Spleen (tissue), 11 donors: ENCODE data around the gene ZBED3. TPM values are rescaled to one million over a fixed set of nuclear protein-coding genes. Genes with fewer than 3 reads are reported as not detected.
"Not testable (repeated sequence)": the region's sequence is repeated elsewhere in the genome, so short reads cannot be mapped to it uniquely, and the experiment has no call there.

Experiments
- DNase-seq: peaks from one replicate; pipeline ENCODE4 v3.0.0-alpha.2; 2020
- H3K27ac ChIP-seq, 8 donors: fragments of 200-600 bp; sonication (generic) in 7 of 8; 1 replicate in 4 of 8; 2 replicates in 4 of 8; pipeline versions ENCODE4 v1.5.0 to v1.8.0; 2016 to 2021; ENCODE audit warnings: inconsistent platforms in 4 of 8, mild to moderate bottlenecking in 4 of 8, moderate library complexity in 1 of 8
- H3K27me3 ChIP-seq, 7 donors: fragments of 200-600 bp; sonication (generic) in 6 of 7; replicated peaks in 1 of 7; 1 replicate in 4 of 7; 2 replicates in 3 of 7; pipeline versions ENCODE4 v1.5.0 to v1.8.0; 2016 to 2021; ENCODE audit warnings: inconsistent platforms in 3 of 7, mild to moderate bottlenecking in 1 of 7
- H3K36me3 ChIP-seq, 6 donors: fragments of 200-600 bp; sonication (generic) in 5 of 6; 1 replicate in 4 of 6; 2 replicates in 2 of 6; pipeline versions ENCODE4 v1.5.0 to v1.8.0; 2016 to 2021; ENCODE audit warnings: inconsistent platforms in 2 of 6
- H3K4me1 ChIP-seq, 6 donors: fragments of 200-600 bp; sonication (generic) in 5 of 6; 1 replicate in 3 of 6; 2 replicates in 3 of 6; pipeline versions ENCODE4 v1.5.0 to v1.8.0; 2016 to 2021; ENCODE audit warnings: inconsistent platforms in 3 of 6
- H3K4me3 ChIP-seq, 8 donors: fragments of 200-600 bp; sonication (generic) in 7 of 8; 1 replicate in 4 of 8; 2 replicates in 4 of 8; pipeline versions ENCODE4 v1.5.0 to v1.8.0; 2016 to 2021; ENCODE audit warnings: inconsistent platforms in 4 of 8, mild to moderate bottlenecking in 4 of 8, moderate library complexity in 2 of 8
- H3K9me3 ChIP-seq, 8 donors: fragments of 200-600 bp; sonication (generic) in 7 of 8; 1 replicate in 4 of 8; 2 replicates in 4 of 8; pipeline versions ENCODE4 v1.5.0 to v1.8.0; 2016 to 2021; ENCODE audit warnings: inconsistent platforms in 4 of 8
- CTCF ChIP-seq, 11 experiments: fragments of 200-600 bp in 7 of 11; fragments of 450-650 bp in 4 of 11; sonication (generic) in 4 of 11; IDR thresholded peaks in 8 of 11; conservative IDR thresholded peaks in 3 of 11; 1 replicate in 7 of 11; 2 replicates in 4 of 11; pipeline versions ENCODE4 v1.4.0 to v1.8.0; 2016 to 2021; ENCODE audit warnings: antibody characterized with exemption in 11 of 11, inconsistent platforms in 4 of 11, mild to moderate bottlenecking in 1 of 11
- POLR2A ChIP-seq, 3 donors: fragments of 450-650 bp; IDR thresholded peaks; one replicate each; pipeline ENCODE4 v1.5.1; 2017; ENCODE audit warnings: antibody characterized with exemption in 3 of 3, mild to moderate bottlenecking in 1 of 3
- POLR2AphosphoS5 ChIP-seq, 3 donors: sonication (generic); formaldehyde crosslinking; IDR thresholded peaks; one replicate each; pipeline ENCODE4 v1.5.1; 2017; ENCODE audit warnings: antibody characterized with exemption in 3 of 3
- WGBS, 5 donors: extraction: QIAGEN DNeasy Blood & Tissue Kit in 3 of 5; methylation state at CpG; one replicate each; pipeline versions ENCODE4 v1.1.5 to v1.1.7; 2013 to 2018; 5-methylcytosine and 5-hydroxymethylcytosine counted together
- intact Hi-C: fragments of 100-400 bp; cut with DNase I; formaldehyde crosslinking; loops from one replicate; pipeline ENCODE4 v1.15.0; 2023; ENCODE audit warnings: low total_unique reads
- polyA plus RNA-seq, 3 donors: library from polyadenylated mRNA; stranded (reverse); fragments of 200-250 nt; gene quantifications; one replicate each; pipeline ENCODE4 v1.2.1, GENCODE V29; 2013
- total RNA-seq, 7 donors: library from RNA; depleted of rRNA in 3 of 7; stranded (reverse); fragments of >200 nt in 3 of 7; fragmentation: NEBNext Ultra II Directional in 4 of 7; extraction: Animal tissue kit (Norgen Biotek cat#: 25700) in 4 of 7; gene quantifications; one replicate each; pipeline versions ENCODE4 v1.1.0 to v1.2.1, GENCODE V29; 2016 to 2021
- donor health status: healthy with polysubstance abuse.
- donor health status: DM: no; HTN: no; CAD: no; lungs with moderate emphysema.
- donor health status: DM: no; HTN: no; CAD: no.
- donor health status: Bipolar disorder and iron deficiency.
- donor health status: healthy.
- donor health status: DM: no; HTN: no; CAD: no.
- donor health status: DM: yes; HTN: yes; CAD: no.

Gene ZBED3
- total and polyA plus RNA-seq, 10 donors = 1.6 to 13.8 (median 5.8) TPM

GRCh38 chr5:77120086-77120485 is 33.0 kb upstream of the ZBED3 start:
- WGBS, 5 donors = 91 to 98% (median 95%) methylated on average over 2 of the region's 2 CpGs
- intact Hi-C loops = no loop called here
- no peaks in the 10 kb centered on the region for H3K9me3 ChIP-seq
- TF ChIP-seq POLR2AphosphoS5 (IDR thresholded peaks at IDR 0.05) = no peak
- TF ChIP-seq POLR2A (IDR thresholded peaks at IDR 0.05) = no peak
- TF ChIP-seq CTCF (IDR thresholded peaks at IDR 0.05 in 8 of 11, conservative IDR thresholded peaks at IDR 0.05 in 3 of 11) = no peak
- no peak for DNase-seq
- H3K4me1 ChIP-seq = no peaks in the 10 kb centered on the region
- no peak overlapping the region for H3K27ac ChIP-seq
- H3K27me3 ChIP-seq = no peaks in the 10 kb centered on the region
- peaks cover 0 to 7% (median 0%) of the 10 kb centered on the region in 6 donors for H3K36me3 ChIP-seq
- no peak overlapping the region for H3K4me3 ChIP-seq

GRCh38 chr5:77117161-77117560 is 30.1 kb upstream of the ZBED3 start:
- no peak for DNase-seq
- Histone ChIP-seq H3K4me1 (no peaks in the 10 kb centered on the region), H3K27ac (no peak overlapping the region), H3K4me3 (no peak overlapping the region), H3K36me3 (peaks cover 0 to 7% (median 0%) of the 10 kb centered on the region in 6 donors), H3K9me3 (peaks cover 0 to 8% (median 0%) of the 10 kb centered on the region in 8 donors), H3K27me3 (no peaks in the 10 kb centered on the region)
- 49 to 59% (median 52%) methylated on average over 2 of the region's 2 CpGs for WGBS, 5 donors
- TF ChIP-seq POLR2AphosphoS5 (IDR thresholded peaks at IDR 0.05) (no peak), POLR2A (IDR thresholded peaks at IDR 0.05) (no peak), CTCF (IDR thresholded peaks at IDR 0.05 in 8 of 11, conservative IDR thresholded peaks at IDR 0.05 in 3 of 11) (no peak)
- intact Hi-C loops = no loop called here

GRCh38 chr5:77107035-77107434 is 19.9 kb upstream of the ZBED3 start:
- H3K4me1 ChIP-seq, H3K27me3 ChIP-seq, H3K4me3 ChIP-seq, H3K9me3 ChIP-seq, DNase-seq, intact Hi-C loops, H3K27ac ChIP-seq, H3K36me3 ChIP-seq: not testable (repeated sequence)
- 91 to 99% (median 97%) methylated on average over 3 to 4 of the region's 4 CpGs for WGBS, 5 donors

GRCh38 chr5:77104813-77105212 is 17.7 kb upstream of the ZBED3 start:
- intact Hi-C loops = no loop called here

More at GRCh38 chr5:77104813-77105212, 17.7 kb upstream of the ZBED3 start:
- H3K4me1 ChIP-seq = no peaks in the 10 kb centered on the region
- no peak overlapping the region for H3K4me3 ChIP-seq
- H3K27ac ChIP-seq = no peak overlapping the region
- H3K36me3 ChIP-seq = peaks cover 0 to 4% (median 0%) of the 10 kb centered on the region in 6 donors
- H3K27me3 ChIP-seq = no peaks in the 10 kb centered on the region
- DNase-seq = no peak
- TF ChIP-seq CTCF (IDR thresholded peaks at IDR 0.05 in 8 of 11, conservative IDR thresholded peaks at IDR 0.05 in 3 of 11) (no peak), POLR2A (IDR thresholded peaks at IDR 0.05) (no peak), POLR2AphosphoS5 (IDR thresholded peaks at IDR 0.05) (no peak)
- peaks cover 0 to 7% (median 3%) of the 10 kb centered on the region in 8 donors for H3K9me3 ChIP-seq
